GM19240 (cell line): ENCODE data around the gene DHDH.

Experiments
- DNase-seq: peaks from one replicate; pipeline ENCODE4 v3.0.0; 2011; ENCODE audit warnings: low spot score; ENCODE audit not compliant: insufficient read length

Gene DHDH

GRCh38 chr19:48992581-48993174, 59.2 kb downstream of the DHDH start:
- DNase-seq: no peak

GRCh38 chr19:48993175-48994034, 59.9 kb downstream of the DHDH start, which contains the start of the genes GYS1 and RUVBL2:
Gene GYS1, minus strand, starts transcription at chr19:48993309. Its CDS starts 197 bp downstream, at chr19:48993112.
Gene RUVBL2, plus strand, starts transcription at chr19:48993887. Its CDS starts 25 bp downstream, at chr19:48993912.
- DNase-seq: peak; percentile 98

DNA sequence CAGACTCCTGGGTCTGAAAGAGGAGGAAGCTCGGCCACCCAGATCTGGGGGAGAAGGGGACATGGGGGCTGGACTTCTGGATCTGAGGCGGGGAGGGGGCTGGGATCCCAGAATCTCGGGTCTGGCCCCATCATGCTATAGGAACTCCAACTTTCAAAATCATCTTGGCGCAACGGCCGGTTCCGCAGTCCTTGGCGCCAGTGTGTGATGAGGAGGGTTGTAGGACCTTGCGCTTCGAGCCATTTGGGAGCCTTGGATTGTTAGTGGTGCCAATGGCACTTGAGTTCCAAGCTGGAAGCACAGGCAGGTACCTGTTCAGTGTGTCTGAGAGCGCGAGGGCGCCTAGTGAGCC, 60.5 kb downstream of the DHDH start:
- DNase-seq: no peak
